Kidney epithelial cell (primary cell): ENCODE data around the gene FDXR. TPM values are rescaled to one million over a fixed set of nuclear protein-coding genes. Genes with fewer than 3 reads are reported as not detected.
A peak's percentile ranks its signal among the peaks of the same experiment; 100 is the strongest.

Experiments used
- DNase-seq: peaks from one replicate; pipeline ENCODE4 v3.0.0-alpha.2; 2010; ENCODE audit warnings: low read depth
- H3K27me3 ChIP-seq: 2 replicates; pipeline ENCODE4 v1.6.0; 2011; ENCODE audit warnings: low read length; ENCODE audit not compliant: control insufficient read depth, insufficient read depth
- H3K36me3 ChIP-seq: 2 replicates; pipeline ENCODE4 v1.5.1; 2011; ENCODE audit warnings: low read length; ENCODE audit not compliant: control insufficient read depth, insufficient read depth
- H3K4me3 ChIP-seq: 2 replicates; pipeline ENCODE4 v1.5.1; 2011; ENCODE audit warnings: low read depth, mild to moderate bottlenecking, control low read depth, low read length
- total RNA-seq: library from RNA; depleted of rRNA; stranded (reverse); fragments of >200 nt; gene quantifications from 2 replicates; pipeline ENCODE4 v1.2.3, GENCODE V29; 2015
- TF ChIP-seq, protein P1 (sequence below): IDR thresholded peaks from 2 replicates; pipeline ENCODE4 v1.5.1; 2011; ENCODE audit warnings: mild to moderate bottlenecking, moderate library complexity, low read length, control low read depth, inconsistent platforms; ENCODE audit not compliant: insufficient read depth, poor library complexity, severe bottlenecking

FDXR gene
- total RNA-seq, 1 donor from 2014 or later = 34.0 TPM

DNA sequence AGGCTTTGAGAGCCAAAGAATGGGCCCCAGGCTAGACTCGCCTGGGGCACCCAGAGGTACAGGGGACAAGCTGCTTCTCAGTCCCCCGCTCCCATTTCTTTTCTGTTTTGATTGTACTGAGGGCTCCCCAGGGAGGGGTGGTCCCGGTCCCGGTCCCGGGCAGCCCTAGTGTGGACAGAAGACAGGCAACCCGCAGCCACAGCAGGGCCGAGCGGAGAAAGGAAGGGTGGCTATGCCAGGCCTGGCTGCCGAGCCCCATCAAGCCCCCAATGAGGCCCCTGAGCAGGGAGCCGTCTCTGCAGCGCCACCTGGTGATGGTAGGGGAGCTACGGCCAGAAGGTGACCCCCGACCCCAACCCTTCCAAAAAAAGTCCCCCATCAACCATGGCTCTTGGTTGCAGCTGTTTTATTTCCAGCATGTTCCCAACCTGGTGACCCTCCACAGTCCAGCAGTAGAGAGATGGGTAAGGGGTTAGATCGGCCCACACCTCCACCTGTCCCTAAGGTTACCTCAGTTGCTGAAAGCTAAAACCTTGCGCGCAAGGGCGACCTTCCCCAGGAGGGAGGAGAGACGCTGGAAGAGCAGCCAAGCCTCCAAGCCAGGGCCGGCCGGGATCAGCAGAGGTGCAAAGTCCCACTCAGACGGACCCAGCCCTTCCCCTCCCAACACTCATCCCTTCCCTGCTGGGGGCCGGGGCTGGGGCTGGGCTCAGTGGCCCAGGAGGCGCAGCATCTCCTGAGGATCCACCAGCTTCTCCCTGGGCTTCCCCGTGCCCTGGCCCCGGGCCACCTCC, 10.5 kb downstream of the FDXR start:
- TF ChIP-seq, protein P1, sequence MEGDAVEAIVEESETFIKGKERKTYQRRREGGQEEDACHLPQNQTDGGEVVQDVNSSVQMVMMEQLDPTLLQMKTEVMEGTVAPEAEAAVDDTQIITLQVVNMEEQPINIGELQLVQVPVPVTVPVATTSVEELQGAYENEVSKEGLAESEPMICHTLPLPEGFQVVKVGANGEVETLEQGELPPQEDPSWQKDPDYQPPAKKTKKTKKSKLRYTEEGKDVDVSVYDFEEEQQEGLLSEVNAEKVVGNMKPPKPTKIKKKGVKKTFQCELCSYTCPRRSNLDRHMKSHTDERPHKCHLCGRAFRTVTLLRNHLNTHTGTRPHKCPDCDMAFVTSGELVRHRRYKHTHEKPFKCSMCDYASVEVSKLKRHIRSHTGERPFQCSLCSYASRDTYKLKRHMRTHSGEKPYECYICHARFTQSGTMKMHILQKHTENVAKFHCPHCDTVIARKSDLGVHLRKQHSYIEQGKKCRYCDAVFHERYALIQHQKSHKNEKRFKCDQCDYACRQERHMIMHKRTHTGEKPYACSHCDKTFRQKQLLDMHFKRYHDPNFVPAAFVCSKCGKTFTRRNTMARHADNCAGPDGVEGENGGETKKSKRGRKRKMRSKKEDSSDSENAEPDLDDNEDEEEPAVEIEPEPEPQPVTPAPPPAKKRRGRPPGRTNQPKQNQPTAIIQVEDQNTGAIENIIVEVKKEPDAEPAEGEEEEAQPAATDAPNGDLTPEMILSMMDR = peak; percentile 75
- H3K4me3 ChIP-seq = no peak overlapping the region
- H3K27me3 ChIP-seq = peaks cover 48% of the 10 kb centered on the region
- DNase-seq = no peak
- no peaks in the 10 kb centered on the region for H3K36me3 ChIP-seq

DNA sequence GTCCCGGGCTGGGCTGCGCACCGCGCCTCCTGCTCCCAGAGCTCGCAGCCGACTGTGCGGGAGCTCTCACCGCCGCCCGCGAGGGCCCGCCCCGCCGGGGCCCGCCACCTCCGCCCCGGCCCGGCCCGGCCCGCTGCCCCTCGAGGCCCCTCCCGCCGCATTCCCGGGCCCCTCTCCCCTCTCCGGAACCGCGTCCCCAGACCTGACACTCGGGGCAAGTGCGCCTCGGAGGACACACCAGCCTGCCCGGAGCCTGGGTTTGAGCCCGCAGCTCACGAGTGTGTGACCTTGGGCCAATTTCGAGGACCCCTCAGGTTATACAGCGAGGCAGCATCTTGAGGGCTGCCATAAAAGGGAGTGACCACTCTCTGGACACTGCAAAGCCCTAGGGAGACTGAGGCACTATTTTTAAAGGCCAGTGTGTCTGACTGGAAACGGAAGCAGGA, 11.1 kb downstream of the FDXR start:
- H3K4me3 ChIP-seq = no peak overlapping the region
- H3K27me3 ChIP-seq = peaks cover 54% of the 10 kb centered on the region
- TF ChIP-seq, protein P1 = no peak
- DNase-seq = no peak
- no peaks in the 10 kb centered on the region for H3K36me3 ChIP-seq

DNA sequence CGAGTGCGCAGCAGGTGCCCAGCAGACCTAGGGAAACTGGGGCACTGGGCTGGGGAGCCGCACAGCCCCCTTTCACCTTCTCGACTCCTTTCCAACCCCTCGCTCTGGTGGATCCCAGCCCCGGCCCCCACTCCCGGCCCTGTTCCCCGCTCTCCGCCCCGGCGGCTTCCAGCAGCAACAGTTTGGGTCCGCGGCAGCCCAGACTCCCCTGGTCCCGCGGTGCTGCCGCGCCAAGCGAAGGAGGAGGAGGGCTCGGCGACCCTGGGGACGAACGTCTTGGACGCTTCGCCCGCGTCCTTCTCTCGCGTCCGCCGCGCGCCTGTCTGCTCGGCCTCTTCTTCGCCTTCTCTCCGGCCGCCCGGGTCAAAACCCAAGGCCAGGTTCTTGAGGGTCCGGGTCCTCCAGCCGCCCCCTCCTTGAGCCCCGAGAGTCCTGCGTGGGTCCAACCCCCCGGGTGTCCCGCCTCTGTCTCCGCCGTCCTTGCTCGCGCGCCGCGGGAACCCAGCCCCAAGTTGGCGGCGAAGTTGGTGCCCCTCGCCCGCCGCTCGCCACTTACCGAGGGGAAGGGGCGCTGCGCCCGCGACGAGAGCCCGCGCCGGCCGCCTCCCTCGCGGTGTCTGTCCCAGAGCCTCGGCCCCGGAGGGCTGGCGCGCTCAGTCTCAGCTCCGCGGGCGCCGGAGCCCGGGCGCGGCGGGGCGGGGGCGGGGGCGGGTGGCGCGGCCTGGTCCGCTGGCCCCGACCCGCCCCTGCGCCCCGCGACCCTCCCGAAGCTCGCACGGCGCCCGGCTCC, 11.7 kb downstream of the FDXR start:
- H3K27me3 ChIP-seq = peaks cover 56% of the 10 kb centered on the region
- TF ChIP-seq, protein P1 = no peak
- no peak overlapping the region for H3K4me3 ChIP-seq
- no peak for DNase-seq
- H3K36me3 ChIP-seq = no peaks in the 10 kb centered on the region

DNA sequence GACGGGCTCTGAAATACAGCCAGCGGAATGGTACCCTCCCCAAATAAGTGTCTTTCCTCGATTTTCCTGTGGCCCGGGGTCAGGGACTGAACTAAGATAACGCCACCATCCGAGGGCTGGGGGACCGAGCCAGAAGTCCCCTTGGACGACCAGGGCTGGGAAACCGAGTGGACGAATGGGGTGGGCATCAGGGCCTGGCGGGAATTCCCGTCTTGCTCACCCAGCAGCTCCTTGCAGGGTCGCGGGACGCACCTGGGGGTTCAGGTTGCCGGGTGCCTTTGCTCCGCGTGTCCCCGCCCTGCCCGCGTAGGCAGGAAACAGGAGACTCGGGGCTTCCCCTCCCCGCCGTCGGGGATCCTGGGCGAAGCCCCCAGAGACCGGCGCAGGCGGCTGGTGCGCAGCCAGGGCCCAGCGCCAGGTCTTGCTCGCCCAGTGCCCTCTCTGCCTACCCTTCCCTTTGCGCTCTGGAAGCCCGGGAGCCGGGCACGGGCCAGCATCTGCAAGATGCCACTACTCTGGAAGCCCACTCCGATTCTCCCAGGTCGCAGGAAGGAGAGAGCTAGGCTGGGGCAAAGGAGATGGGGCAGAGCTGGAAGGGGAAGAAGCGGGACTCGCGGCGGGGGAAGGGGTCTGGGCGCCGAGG, 12.4 kb downstream of the FDXR start:
- Histone ChIP-seq H3K4me3 (no peak overlapping the region), H3K36me3 (no peaks in the 10 kb centered on the region), H3K27me3 (peaks cover 62% of the 10 kb centered on the region)
- TF ChIP-seq, protein P1 = no peak
- no peak for DNase-seq

DNA sequence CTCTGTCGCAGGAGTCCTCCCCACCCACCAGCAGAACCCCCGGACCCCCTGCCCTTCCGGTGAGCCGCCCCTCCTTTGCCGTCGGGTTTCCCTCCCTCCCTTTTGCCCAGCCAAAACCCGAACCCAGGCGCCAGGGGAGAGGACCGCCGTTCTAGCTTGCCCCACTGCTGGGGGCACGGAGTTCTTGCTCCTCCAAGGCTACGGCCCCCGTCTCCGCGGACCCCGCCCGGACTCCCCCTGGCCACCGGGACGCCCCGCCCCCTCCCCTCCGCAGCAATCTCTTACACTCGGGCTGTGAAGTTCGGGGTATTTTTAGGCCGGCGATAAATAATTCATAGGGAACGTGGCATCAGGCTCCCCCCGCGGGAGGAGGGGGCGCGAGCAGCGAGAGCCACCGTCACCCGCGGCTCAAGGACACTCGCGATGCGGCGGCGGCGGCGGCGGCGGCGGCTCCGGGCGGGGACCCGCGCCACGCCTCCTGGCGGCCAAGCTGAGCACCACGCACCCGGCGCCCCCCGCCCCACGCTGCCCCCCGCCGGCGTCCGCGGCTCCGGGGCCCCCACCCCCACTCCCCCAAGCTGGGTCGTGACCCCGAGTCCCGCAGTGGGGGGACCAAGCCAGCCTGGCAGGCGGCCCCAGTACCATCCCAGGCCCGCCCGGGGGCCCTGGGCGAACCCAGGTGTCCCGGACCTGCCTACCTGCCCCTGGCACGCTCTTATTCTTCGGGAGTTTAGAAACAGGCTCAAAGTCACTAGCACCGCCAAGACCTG, 13.2 kb downstream of the FDXR start, which contains the start of gene GRIN2C:
GRIN2C (minus strand) TSS at position 427 of the 770 bp plus-strand sequence. CDS start 4,793 bp downstream, outside the sequence.
- TF ChIP-seq, protein P1 = no peak
- H3K36me3 ChIP-seq = no peaks in the 10 kb centered on the region
- peaks cover 69% of the 10 kb centered on the region for H3K27me3 ChIP-seq
- no peak within 1 kb of the TSS for H3K4me3 ChIP-seq
- no peak for DNase-seq
